ENCODE data around the gene PCDHGA2.
"Not testable (repeated sequence)": the region's sequence is repeated elsewhere in the genome, so short reads cannot be mapped to it uniquely, and the experiment has no call there.

PCDHGA2 gene

GRCh38 chr5:141313711-141314110 is 24.8 kb upstream of the PCDHGA2 start:
- no peak overlapping the region for H3K4ac ChIP-seq (ENCODE audit: low read depth in 1 of 2, low read length in 2 of 2)
- no peak for DNase-seq
- no peaks in the 10 kb centered on the region for H3K27me3 ChIP-seq (ENCODE audit: control insufficient read depth in 1 of 2, insufficient read depth in 1 of 2, low read length in 2 of 2)
- no peak overlapping the region for H3K9ac ChIP-seq (ENCODE audit: low read length)
- H3K18ac ChIP-seq (ENCODE audit: low read depth in 1 of 2, low read length in 2 of 2): no peak overlapping the region
- H3K14ac ChIP-seq (ENCODE audit: low read length in 2 of 2): no peak overlapping the region
- no peak overlapping the region for H2BK15ac ChIP-seq (ENCODE audit: low read depth, poor library complexity, severe bottlenecking)
- H4K91ac ChIP-seq (ENCODE audit: low read length): no peak overlapping the region
- H3K4me3 ChIP-seq (ENCODE audit: insufficient read depth in 1 of 2, low read depth in 1 of 2, low read length in 2 of 2): peak overlapping the region in 1 of 2 experiments; percentile 59
- no peak overlapping the region for H3K4me2 ChIP-seq (ENCODE audit: low read length, poor library complexity, severe bottlenecking)
- no peak overlapping the region for H2AK5ac ChIP-seq (ENCODE audit: low read length, severe bottlenecking)
- H3K4me1 ChIP-seq (ENCODE audit: control insufficient read depth, insufficient read depth, low read depth, low read length): no peaks in the 10 kb centered on the region
- no peak overlapping the region for H2AFZ ChIP-seq (ENCODE audit: low read depth, low read length)
- no peak overlapping the region for H2BK12ac ChIP-seq (ENCODE audit: low read length in 2 of 2)
- no peak overlapping the region for H2BK120ac ChIP-seq (ENCODE audit: low read depth, low read length)
- H3K79me1 ChIP-seq (replicated peaks; ENCODE audit: low read length, poor library complexity, severe bottlenecking): peaks cover 27% of the 10 kb centered on the region
- H2BK5ac ChIP-seq (ENCODE audit: low read depth, low read length, poor library complexity, severe bottlenecking): no peak overlapping the region
- peaks cover 15 to 49% of the 10 kb centered on the region in 2 experiments for H3K36me3 ChIP-seq (ENCODE audit: control insufficient read depth in 1 of 2, insufficient read depth in 2 of 2, low read depth in 1 of 2, low read length in 2 of 2)
- peaks cover 88% of the 10 kb centered on the region for H3K9me3 ChIP-seq (ENCODE audit: control insufficient read depth, low read length)
- H3K27ac ChIP-seq (ENCODE audit: low read length, poor library complexity, severe bottlenecking): no peak overlapping the region
- no peak overlapping the region for H3K23ac ChIP-seq (ENCODE audit: low read length in 2 of 2)
- no peak overlapping the region for H4K8ac ChIP-seq (ENCODE audit: low read length)

GRCh38 chr5:141316963-141317362 is 21.6 kb upstream of the PCDHGA2 start:
- H3K27ac ChIP-seq (ENCODE audit: low read length, poor library complexity, severe bottlenecking); H2AK5ac ChIP-seq (ENCODE audit: low read length, severe bottlenecking); H2BK120ac ChIP-seq (ENCODE audit: low read depth, low read length); H3K9ac ChIP-seq (ENCODE audit: low read length); H2AFZ ChIP-seq (ENCODE audit: low read depth, low read length); H2BK15ac ChIP-seq (ENCODE audit: low read depth, poor library complexity, severe bottlenecking); H3K4me2 ChIP-seq (ENCODE audit: low read length, poor library complexity, severe bottlenecking); H3K23ac ChIP-seq (ENCODE audit: low read length in 2 of 2); H3K18ac ChIP-seq (ENCODE audit: low read depth in 1 of 2, low read length in 2 of 2); H2BK12ac ChIP-seq (ENCODE audit: low read length in 2 of 2); H3K27me3 ChIP-seq (ENCODE audit: control insufficient read depth in 1 of 2, insufficient read depth in 1 of 2, low read length in 2 of 2); DNase-seq; H4K8ac ChIP-seq (ENCODE audit: low read length); H2BK5ac ChIP-seq (ENCODE audit: low read depth, low read length, poor library complexity, severe bottlenecking); H3K14ac ChIP-seq (ENCODE audit: low read length in 2 of 2); H3K4me1 ChIP-seq (ENCODE audit: control insufficient read depth, insufficient read depth, low read depth, low read length); H3K4ac ChIP-seq (ENCODE audit: low read depth in 1 of 2, low read length in 2 of 2); H4K91ac ChIP-seq (ENCODE audit: low read length): not testable (repeated sequence)
- Histone ChIP-seq H3K79me1 (replicated peaks; ENCODE audit: low read length, poor library complexity, severe bottlenecking) (peaks cover 18% of the 10 kb centered on the region), H3K4me3 (ENCODE audit: insufficient read depth in 1 of 2, low read depth in 1 of 2, low read length in 2 of 2) (peak overlapping the region in 1 of 2 experiments; percentile 59), H3K36me3 (ENCODE audit: control insufficient read depth in 1 of 2, insufficient read depth in 2 of 2, low read depth in 1 of 2, low read length in 2 of 2) (peaks cover 19 to 56% of the 10 kb centered on the region in 2 experiments), H3K9me3 (ENCODE audit: control insufficient read depth, low read length) (peaks cover 86% of the 10 kb centered on the region)
- WGBS: 99% methylated on average over 3 of the region's 4 CpGs

GRCh38 chr5:141319202-141319601 is 19.4 kb upstream of the PCDHGA2 start:
- Histone ChIP-seq H3K18ac (ENCODE audit: low read depth in 1 of 2, low read length in 2 of 2) (no peak overlapping the region), H4K8ac (ENCODE audit: low read length) (no peak overlapping the region), H2BK5ac (ENCODE audit: low read depth, low read length, poor library complexity, severe bottlenecking) (no peak overlapping the region), H3K14ac (ENCODE audit: low read length in 2 of 2) (no peak overlapping the region), H3K79me1 (replicated peaks; ENCODE audit: low read length, poor library complexity, severe bottlenecking) (peaks cover 15% of the 10 kb centered on the region), H3K27ac (ENCODE audit: low read length, poor library complexity, severe bottlenecking) (no peak overlapping the region), H3K9ac (ENCODE audit: low read length) (no peak overlapping the region), H2BK120ac (ENCODE audit: low read depth, low read length) (no peak overlapping the region), H3K36me3 (ENCODE audit: control insufficient read depth in 1 of 2, insufficient read depth in 2 of 2, low read depth in 1 of 2, low read length in 2 of 2) (peaks cover 16 to 46% of the 10 kb centered on the region in 2 experiments), H2AFZ (ENCODE audit: low read depth, low read length) (no peak overlapping the region), H3K4me1 (ENCODE audit: control insufficient read depth, insufficient read depth, low read depth, low read length) (no peaks in the 10 kb centered on the region), H3K27me3 (ENCODE audit: control insufficient read depth in 1 of 2, insufficient read depth in 1 of 2, low read length in 2 of 2) (no peaks in the 10 kb centered on the region), H3K9me3 (ENCODE audit: control insufficient read depth, low read length) (peaks cover 64% of the 10 kb centered on the region), H2BK12ac (ENCODE audit: low read length in 2 of 2) (no peak overlapping the region), H2BK15ac (ENCODE audit: low read depth, poor library complexity, severe bottlenecking) (no peak overlapping the region), H3K23ac (ENCODE audit: low read length in 2 of 2) (no peak overlapping the region), H3K4me3 (ENCODE audit: insufficient read depth in 1 of 2, low read depth in 1 of 2, low read length in 2 of 2) (peak overlapping the region in 1 of 2 experiments; percentile 92), H4K91ac (ENCODE audit: low read length) (no peak overlapping the region), H2AK5ac (ENCODE audit: low read length, severe bottlenecking) (no peak overlapping the region), H3K4ac (ENCODE audit: low read depth in 1 of 2, low read length in 2 of 2) (no peak overlapping the region), H3K4me2 (ENCODE audit: low read length, poor library complexity, severe bottlenecking) (no peak overlapping the region)
- DNase-seq: no peak
- WGBS: 88% methylated on average over 6 of the region's 6 CpGs

- no peaks in the 10 kb centered on the region for H3K4me1 ChIP-seq (ENCODE audit: control insufficient read depth, insufficient read depth, low read depth, low read length)
- no peak overlapping the region for H3K23ac ChIP-seq (ENCODE audit: low read length in 2 of 2)
- H2BK12ac ChIP-seq (ENCODE audit: low read length in 2 of 2): no peak overlapping the region
- peaks cover 16 to 42% of the 10 kb centered on the region in 2 experiments for H3K36me3 ChIP-seq (ENCODE audit: control insufficient read depth in 1 of 2, insufficient read depth in 2 of 2, low read depth in 1 of 2, low read length in 2 of 2)
- no peak overlapping the region for H2BK120ac ChIP-seq (ENCODE audit: low read depth, low read length)
- no peak overlapping the region for H3K4ac ChIP-seq (ENCODE audit: low read depth in 1 of 2, low read length in 2 of 2)
- no peak overlapping the region for H2BK15ac ChIP-seq (ENCODE audit: low read depth, poor library complexity, severe bottlenecking)
- H2AK5ac ChIP-seq (ENCODE audit: low read length, severe bottlenecking): no peak overlapping the region
- peak overlapping the region in 1 of 2 experiments; percentile 92 for H3K4me3 ChIP-seq (ENCODE audit: insufficient read depth in 1 of 2, low read depth in 1 of 2, low read length in 2 of 2)
- no peak overlapping the region for H3K14ac ChIP-seq (ENCODE audit: low read length in 2 of 2)
- DNase-seq: no peak
- no peaks in the 10 kb centered on the region for H3K27me3 ChIP-seq (ENCODE audit: control insufficient read depth in 1 of 2, insufficient read depth in 1 of 2, low read length in 2 of 2)
- peaks cover 59% of the 10 kb centered on the region for H3K9me3 ChIP-seq (ENCODE audit: control insufficient read depth, low read length)
- H3K79me1 ChIP-seq (replicated peaks; ENCODE audit: low read length, poor library complexity, severe bottlenecking): peaks cover 14% of the 10 kb centered on the region
- no peak overlapping the region for H4K91ac ChIP-seq (ENCODE audit: low read length)
- 69% methylated on average over 5 of the region's 5 CpGs for WGBS
- no peak overlapping the region for H2BK5ac ChIP-seq (ENCODE audit: low read depth, low read length, poor library complexity, severe bottlenecking)
- no peak overlapping the region for H3K27ac ChIP-seq (ENCODE audit: low read length, poor library complexity, severe bottlenecking)
- H3K9ac ChIP-seq (ENCODE audit: low read length): peak overlapping the region; percentile 98
- H2AFZ ChIP-seq (ENCODE audit: low read depth, low read length): no peak overlapping the region
- H3K18ac ChIP-seq (ENCODE audit: low read depth in 1 of 2, low read length in 2 of 2): no peak overlapping the region
- peak overlapping the region; percentile 48 for H3K4me2 ChIP-seq (ENCODE audit: low read length, poor library complexity, severe bottlenecking)
- H4K8ac ChIP-seq (ENCODE audit: low read length): no peak overlapping the region
Observed at GRCh38 chr5:141319699-141320098, 18.9 kb upstream of the PCDHGA2 start.

All from mesenchymal stem cell (in vitro differentiated cells and primary cell).